Uterus (tissue), 2 donors: Measurements from ENCODE around the gene TMEM92.

Source experiments
- CTCF ChIP-seq, 4 experiments: fragments of 200-600 bp in 2 of 4; fragments of 450-650 bp in 2 of 4; sonication (generic) in 2 of 4; IDR thresholded peaks; one replicate each; pipeline ENCODE4 v1.5.1; 2016 to 2019; ENCODE audit warnings: antibody characterized with exemption in 4 of 4, mild to moderate bottlenecking in 2 of 4, moderate library complexity in 1 of 4
- POLR2A ChIP-seq, 2 donors: fragments of 450-650 bp; IDR thresholded peaks; one replicate each; pipeline ENCODE4 v1.6.1; 2016; ENCODE audit warnings: antibody characterized with exemption in 2 of 2, mild to moderate bottlenecking in 1 of 2, moderate library complexity in 1 of 2

DNA sequence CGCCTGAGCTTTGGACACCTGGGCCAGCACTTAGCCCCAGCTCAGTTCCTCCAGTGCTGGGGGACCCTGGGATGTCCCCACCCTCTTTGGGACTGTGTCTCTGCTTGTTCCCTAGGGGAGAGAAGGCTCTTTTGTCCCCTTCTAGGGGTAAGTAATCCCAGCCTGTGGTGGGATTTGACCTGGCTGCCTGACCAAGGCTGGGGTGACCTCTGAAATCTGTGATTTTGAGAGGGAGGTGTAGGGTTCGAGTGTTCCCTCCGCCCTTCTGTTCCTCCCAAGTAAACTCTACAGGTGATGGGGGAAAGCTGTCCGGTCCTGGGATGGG, 593 bp downstream of the TMEM92 start:
- no peak for TF ChIP-seq POLR2A (IDR thresholded peaks at IDR 0.05)
- no peak for TF ChIP-seq CTCF (IDR thresholded peaks at IDR 0.05)
